ENCODE results near the gene CCDC86.

The CCDC86 gene

DNA sequence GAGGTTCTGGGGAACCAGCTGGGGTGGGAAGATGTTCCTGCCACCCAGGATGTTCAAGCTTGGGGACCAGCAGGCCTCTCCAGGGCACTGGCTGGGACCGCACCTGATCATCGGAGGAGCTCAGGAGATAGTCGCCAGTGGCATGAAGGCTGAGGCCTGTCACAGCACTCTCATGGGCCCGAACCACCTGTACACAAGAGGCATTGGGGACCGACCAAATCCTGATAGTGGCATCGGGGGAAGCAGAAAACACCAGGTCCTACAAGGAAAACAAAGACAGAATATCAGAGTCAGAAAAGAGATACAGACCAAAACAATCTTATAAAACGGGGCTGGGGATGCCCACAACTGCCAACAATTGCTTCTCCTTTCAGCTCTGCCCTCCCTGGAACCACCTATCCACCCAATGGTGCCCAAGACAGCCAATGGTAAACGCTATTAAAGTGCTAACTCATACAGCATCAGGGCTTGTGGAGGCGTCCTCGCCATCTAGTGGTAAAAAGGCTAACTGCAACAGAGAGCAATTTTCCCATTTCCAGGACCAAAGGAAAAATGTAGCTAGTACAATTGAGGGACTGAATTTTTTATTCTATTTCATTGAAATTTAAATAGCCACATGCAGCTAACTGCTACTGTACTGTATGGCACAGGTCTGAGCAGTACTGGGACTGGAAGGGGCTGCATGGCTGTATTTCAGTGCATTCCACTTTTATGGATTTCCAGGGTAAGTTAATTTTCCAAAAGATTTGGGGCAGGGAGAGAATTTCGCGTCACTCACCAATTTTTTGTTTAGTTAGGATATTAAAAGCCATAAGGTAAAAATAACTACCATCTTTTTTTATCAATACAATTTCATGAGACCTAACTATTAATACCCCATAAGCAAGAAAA lies 57.4 kb downstream of the CCDC86 start:
- peak; percentile 39 for DNase-seq

DNA sequence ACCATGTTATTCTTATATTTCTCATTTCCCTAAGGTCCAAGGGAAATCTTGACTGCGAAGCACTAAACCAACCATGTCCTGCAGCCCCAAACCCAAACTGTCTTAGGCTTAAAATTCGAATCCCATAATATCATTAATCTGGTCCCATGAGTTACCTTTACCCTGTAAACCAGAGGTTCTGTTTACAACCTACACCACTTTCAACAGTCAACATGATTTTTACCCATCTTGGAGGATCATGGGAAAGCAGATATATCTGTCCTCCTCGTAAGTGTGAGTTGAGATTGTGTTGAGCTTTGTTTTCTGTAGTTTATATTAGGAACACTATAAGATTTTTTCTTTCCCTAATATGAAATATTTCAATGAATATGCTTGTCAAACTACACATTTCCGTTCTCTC lies 58.1 kb downstream of the CCDC86 start:
- no peak for DNase-seq
